Activated naive CD4-positive, alpha-beta T cell treated with anti-CD3 and anti-CD28 coated beads for 36 hours (primary cell): Measurements from ENCODE around the gene IFNG. TPM values are rescaled to one million over a fixed set of nuclear protein-coding genes. Genes with fewer than 3 reads are reported as not detected.
A peak's percentile ranks its signal among the peaks of the same experiment; 100 is the strongest.

ENCODE experiments used
- CTCF ChIA-PET: fragments of 350-600 bp; sonication (Branson Sonifier 250); formaldehyde crosslinking; loops from one replicate; lab custom pipeline; 2021; ENCODE audit warnings: antibody characterized with exemption; lab: Charles Lee
- DNase-seq: peaks from one replicate; pipeline ENCODE4 v3.0.0-alpha.2; 2020
- H3K27ac Mint-ChIP-seq: one replicate; pipeline ENCODE4 v1.8.0; 2021; ENCODE audit warnings: mild to moderate bottlenecking, mixed read lengths
- H3K27me3 Mint-ChIP-seq: one replicate; pipeline ENCODE4 v1.8.0; 2021; ENCODE audit warnings: low read depth, mixed read lengths
- H3K36me3 Mint-ChIP-seq: one replicate; pipeline ENCODE4 v1.8.0; 2021; ENCODE audit warnings: low read depth, mixed read lengths
- H3K4me1 Mint-ChIP-seq: one replicate; pipeline ENCODE4 v1.8.0; 2021; ENCODE audit warnings: low read depth, mixed read lengths
- H3K4me3 Mint-ChIP-seq: one replicate; pipeline ENCODE4 v1.8.0; 2021; ENCODE audit warnings: mild to moderate bottlenecking, moderate library complexity, mixed read lengths
- H3K9me3 Mint-ChIP-seq: one replicate; pipeline ENCODE4 v1.8.0; 2021; ENCODE audit warnings: mixed read lengths
- intact Hi-C: fragments of 100-400 bp; cut with micrococcal nuclease; formaldehyde crosslinking; loops from one replicate; pipeline ENCODE4 v1.15.1; 2023
- total RNA-seq, 2 experiments: library from RNA; stranded (reverse); gene quantifications; one replicate each; pipeline ENCODE4 v1.2.3, GENCODE V29; 2021

The IFNG gene
- total RNA-seq, 2 experiments from 2014 or later: 48.8 to 49.1 TPM

GRCh38 chr12:68166317-68166831 lies 6.8 kb upstream of the IFNG start:
- CTCF ChIA-PET: interaction anchor here (2.1 kb wide), 1 partner anchor 8 kb away, joined by 8 read pairs; no protein-coding TSS in a partner anchor
- DNase-seq: no peak
- intact Hi-C loops: no loop called here
- no peaks in the 10 kb centered on the region for H3K9me3 Mint-ChIP-seq
- H3K4me1 Mint-ChIP-seq: peaks cover 32% of the 10 kb centered on the region
- no peaks in the 10 kb centered on the region for H3K27me3 Mint-ChIP-seq
- H3K4me3 Mint-ChIP-seq: no peak overlapping the region
- H3K27ac Mint-ChIP-seq: peak overlapping the region; percentile 80
- no peaks in the 10 kb centered on the region for H3K36me3 Mint-ChIP-seq

- peak; percentile 27 for DNase-seq
- CTCF ChIA-PET: no interaction called here
- Mint-ChIP-seq H3K27ac (peak overlapping the region; percentile 64), H3K4me1 (peaks cover 19% of the 10 kb centered on the region), H3K27me3 (no peaks in the 10 kb centered on the region), H3K36me3 (no peaks in the 10 kb centered on the region), H3K4me3 (no peak overlapping the region), H3K9me3 (no peaks in the 10 kb centered on the region)
- intact Hi-C loops: loop anchor here (1.0 to 2.0 kb wide), 4 partner anchors 12 to 44 kb away; no protein-coding TSS in a partner anchor
Observed at GRCh38 chr12:68163560-68164081, 4.1 kb upstream of the IFNG start.

GRCh38 chr12:68162374-68162773 lies 2.8 kb upstream of the IFNG start:
- no peak for DNase-seq
- H3K4me1 Mint-ChIP-seq: peaks cover 24% of the 10 kb centered on the region
- no peak overlapping the region for H3K4me3 Mint-ChIP-seq
- CTCF ChIA-PET: interaction anchor here (1.1 to 1.2 kb wide), 2 partner anchors 122 to 158 kb away, joined by 3 to 4 read pairs; no protein-coding TSS in a partner anchor
- no peaks in the 10 kb centered on the region for H3K27me3 Mint-ChIP-seq
- intact Hi-C loops: loop anchor here (2.0 kb wide), 1 partner anchor 18 kb away; no protein-coding TSS in a partner anchor
- H3K9me3 Mint-ChIP-seq: no peaks in the 10 kb centered on the region
- no peaks in the 10 kb centered on the region for H3K36me3 Mint-ChIP-seq
- H3K27ac Mint-ChIP-seq: peak overlapping the region; percentile 34

- H3K4me1 Mint-ChIP-seq: peaks cover 28% of the 10 kb centered on the region
- H3K27me3 Mint-ChIP-seq: no peaks in the 10 kb centered on the region
- peak overlapping the region; percentile 3 for H3K4me3 Mint-ChIP-seq
- intact Hi-C loops: loop anchor here (1.0 to 10.0 kb wide), 5 partner anchors 45 to 804 kb away; no protein-coding TSS in a partner anchor
- no peaks in the 10 kb centered on the region for H3K36me3 Mint-ChIP-seq
- CTCF ChIA-PET: interaction anchor here (0.6 to 4.1 kb wide), 39 partner anchors 9 to 1208 kb away, joined by 3 to 88 read pairs (median 4); no protein-coding TSS in a partner anchor
- H3K9me3 Mint-ChIP-seq: no peaks in the 10 kb centered on the region
- DNase-seq: no peak
- H3K27ac Mint-ChIP-seq: peak overlapping the region; percentile 25
Observed at GRCh38 chr12:68158432-68158831, 1.1 kb downstream of the IFNG start.

GRCh38 chr12:68157380-68157779 lies 2.2 kb downstream of the IFNG start:
- Mint-ChIP-seq H3K27me3 (no peaks in the 10 kb centered on the region), H3K36me3 (no peaks in the 10 kb centered on the region), H3K9me3 (no peaks in the 10 kb centered on the region), H3K27ac (peak overlapping the region; percentile 75), H3K4me1 (peaks cover 30% of the 10 kb centered on the region), H3K4me3 (peak overlapping the region; percentile 25)
- intact Hi-C loops: loop anchor here (1.0 to 10.0 kb wide), 4 partner anchors 14 to 803 kb away; no protein-coding TSS in a partner anchor
- peak; percentile 62 for DNase-seq
- CTCF ChIA-PET: interaction anchor here (0.7 to 4.1 kb wide), 18 partner anchors 10 to 150 kb away, joined by 3 to 88 read pairs (median 6); no protein-coding TSS in a partner anchor

GRCh38 chr12:68156636-68157035 lies 2.9 kb downstream of the IFNG start:
- peaks cover 30% of the 10 kb centered on the region for H3K4me1 Mint-ChIP-seq
- no peaks in the 10 kb centered on the region for H3K36me3 Mint-ChIP-seq
- intact Hi-C loops: loop anchor here (1.0 to 10.0 kb wide), 4 partner anchors 13 to 802 kb away; no protein-coding TSS in a partner anchor
- no peak for DNase-seq
- H3K27me3 Mint-ChIP-seq: no peaks in the 10 kb centered on the region
- CTCF ChIA-PET: interaction anchor here (0.6 to 4.1 kb wide), 11 partner anchors 10 to 684 kb away, joined by 3 to 88 read pairs (median 8); no protein-coding TSS in a partner anchor
- no peak overlapping the region for H3K4me3 Mint-ChIP-seq
- H3K27ac Mint-ChIP-seq: peak overlapping the region; percentile 75
- H3K9me3 Mint-ChIP-seq: no peaks in the 10 kb centered on the region

GRCh38 chr12:68154779-68155178 lies 4.8 kb downstream of the IFNG start:
- H3K4me1 Mint-ChIP-seq: peaks cover 35% of the 10 kb centered on the region
- no peak for DNase-seq

GRCh38 chr12:68148261-68148951 lies 11.1 kb downstream of the IFNG start:
- no peak overlapping the region for H3K4me3 Mint-ChIP-seq
- CTCF ChIA-PET: interaction anchor here (0.6 kb wide), 1 partner anchor 10 kb away, joined by 3 read pairs; no protein-coding TSS in a partner anchor
- H3K27me3 Mint-ChIP-seq: no peaks in the 10 kb centered on the region
- intact Hi-C loops: no loop called here
- no peak for DNase-seq
- H3K36me3 Mint-ChIP-seq: no peaks in the 10 kb centered on the region
- H3K9me3 Mint-ChIP-seq: no peaks in the 10 kb centered on the region
- no peak overlapping the region for H3K27ac Mint-ChIP-seq
- H3K4me1 Mint-ChIP-seq: peaks cover 12% of the 10 kb centered on the region

More at GRCh38 chr12:68154779-68155178, 4.8 kb downstream of the IFNG start:
- Mint-ChIP-seq H3K36me3 (no peaks in the 10 kb centered on the region), H3K27me3 (no peaks in the 10 kb centered on the region), H3K9me3 (no peaks in the 10 kb centered on the region), H3K4me3 (no peak overlapping the region), H3K27ac (no peak overlapping the region)
- intact Hi-C loops: loop anchor here (10.0 kb wide), 1 partner anchor 800 kb away; no protein-coding TSS in a partner anchor
- CTCF ChIA-PET: interaction anchor here (0.7 kb wide), 1 partner anchor 41 kb away, joined by 4 read pairs; no protein-coding TSS in a partner anchor

- H3K4me3 Mint-ChIP-seq: no peak overlapping the region
- CTCF ChIA-PET: interaction anchor here (1.9 kb wide), 1 partner anchor 18 kb away, joined by 8 read pairs; no protein-coding TSS in a partner anchor
- peaks cover 48% of the 10 kb centered on the region for H3K4me1 Mint-ChIP-seq
- H3K27me3 Mint-ChIP-seq: no peaks in the 10 kb centered on the region
- peaks cover 3% of the 10 kb centered on the region for H3K9me3 Mint-ChIP-seq
- intact Hi-C loops: no loop called here
- H3K27ac Mint-ChIP-seq: no peak overlapping the region
- DNase-seq: no peak
- H3K36me3 Mint-ChIP-seq: no peaks in the 10 kb centered on the region
Observed at GRCh38 chr12:68140556-68140955, 19.0 kb downstream of the IFNG start.

GRCh38 chr12:68139941-68140340 lies 19.6 kb downstream of the IFNG start:
- Mint-ChIP-seq H3K27ac (no peak overlapping the region), H3K4me3 (no peak overlapping the region), H3K4me1 (peaks cover 51% of the 10 kb centered on the region), H3K36me3 (no peaks in the 10 kb centered on the region), H3K27me3 (no peaks in the 10 kb centered on the region), H3K9me3 (peaks cover 3% of the 10 kb centered on the region)
- intact Hi-C loops: loop anchor here (2.0 to 5.0 kb wide), 2 partner anchors 153 to 443 kb away; no protein-coding TSS in a partner anchor
- CTCF ChIA-PET: interaction anchor here (1.9 kb wide), 1 partner anchor 19 kb away, joined by 8 read pairs; no protein-coding TSS in a partner anchor
- DNase-seq: no peak

- no peaks in the 10 kb centered on the region for H3K36me3 Mint-ChIP-seq
- peaks cover 52% of the 10 kb centered on the region for H3K4me1 Mint-ChIP-seq
- peaks cover 3% of the 10 kb centered on the region for H3K9me3 Mint-ChIP-seq
- CTCF ChIA-PET: interaction anchor here (1.0 to 1.2 kb wide), 3 partner anchors 18 to 60 kb away, joined by 3 to 4 read pairs (median 3); no protein-coding TSS in a partner anchor
- intact Hi-C loops: loop anchor here (2.0 to 5.0 kb wide), 2 partner anchors 154 to 442 kb away; no protein-coding TSS in a partner anchor
- no peaks in the 10 kb centered on the region for H3K27me3 Mint-ChIP-seq
- H3K4me3 Mint-ChIP-seq: no peak overlapping the region
- peak overlapping the region; percentile 91 for H3K27ac Mint-ChIP-seq
- DNase-seq: no peak
Observed at GRCh38 chr12:68139001-68139400, 20.5 kb downstream of the IFNG start.
